HepG2 (cell line): Measurements from ENCODE around the gene CCDC57. TPM values are rescaled to one million over a fixed set of nuclear protein-coding genes. Genes with fewer than 3 reads are reported as not detected.

Experiments used
- DDIT3 ChIP-seq: sonication (generic); formaldehyde crosslinking; IDR thresholded peaks from 2 replicates; pipeline ENCODE4 v1.4.0; 2020; ENCODE audit warnings: mild to moderate bottlenecking, missing genetic modification reagents
- E2F2 ChIP-seq: sonication (generic); formaldehyde crosslinking; IDR thresholded peaks from 2 replicates; pipeline ENCODE4 v1.4.0; 2020; ENCODE audit warnings: missing genetic modification reagents, borderline replicate concordance
- GABPA ChIP-seq, 2 experiments: IDR thresholded peaks; 2 replicates each; pipeline ENCODE4 v1.6.1; 2011 to 2016; ENCODE audit warnings: low read depth in 2 of 2, low read length in 1 of 2, missing biosample characterization in 1 of 2, missing genetic modification characterization in 1 of 2
- GZF1 ChIP-seq: sonication (generic); formaldehyde crosslinking; IDR thresholded peaks from 2 replicates; pipeline ENCODE4 v1.5.1; 2020; ENCODE audit warnings: mild to moderate bottlenecking, missing genetic modification reagents
- MEIS2 ChIP-seq: sonication (generic); formaldehyde crosslinking; IDR thresholded peaks from 2 replicates; pipeline ENCODE4 v1.9.0; 2021; ENCODE audit warnings: mild to moderate bottlenecking, missing genetic modification reagents
- NR2F1 ChIP-seq, 2 experiments: fragments of 450-650 bp in 1 of 2; formaldehyde crosslinking in 1 of 2; IDR thresholded peaks; 2 replicates each; pipeline versions ENCODE4 v1.5.0 to v1.6.1; 2016 to 2020; ENCODE audit warnings: mild to moderate bottlenecking in 1 of 2, missing compliant biosample characterization in 1 of 2, missing genetic modification reagents in 1 of 2, moderate library complexity in 1 of 2
- PCBP2 ChIP-seq: fragments of 200-400 bp; formaldehyde crosslinking; optimal IDR thresholded peaks from 2 replicates; pipeline ENCODE3; 2018; ENCODE audit warnings: low read length, low read depth; ENCODE audit not compliant: poor library complexity, severe bottlenecking
- REL ChIP-seq: sonication (generic); formaldehyde crosslinking; conservative IDR thresholded peaks from 2 replicates; pipeline ENCODE4 v1.8.0; 2022; ENCODE audit warnings: mild to moderate bottlenecking, missing genetic modification reagents, moderate library complexity
- SIX1 ChIP-seq: sonication (generic); formaldehyde crosslinking; IDR thresholded peaks from 2 replicates; pipeline ENCODE4 v1.4.0; 2020; ENCODE audit warnings: missing genetic modification reagents, borderline replicate concordance
- SIX4 ChIP-seq: sonication (generic); formaldehyde crosslinking; IDR thresholded peaks from 2 replicates; pipeline ENCODE4 v1.4.0; 2020; ENCODE audit warnings: missing genetic modification reagents
- SMAD9 ChIP-seq: sonication (generic); formaldehyde crosslinking; IDR thresholded peaks from 2 replicates; pipeline ENCODE4 v1.5.1; 2020; ENCODE audit warnings: mild to moderate bottlenecking, missing genetic modification reagents
- SSRP1 ChIP-seq: IDR thresholded peaks from 2 replicates; pipeline ENCODE4 v1.6.1; 2016; ENCODE audit warnings: control low read depth
- TFE3 ChIP-seq: IDR thresholded peaks from 2 replicates; pipeline ENCODE4 v1.6.1; 2016
- ZNF124 ChIP-seq: sonication (generic); formaldehyde crosslinking; IDR thresholded peaks from 2 replicates; pipeline ENCODE4 v1.4.0; 2020; ENCODE audit warnings: missing genetic modification reagents
- ZNF256 ChIP-seq: sonication (generic); formaldehyde crosslinking; conservative IDR thresholded peaks from 2 replicates; pipeline ENCODE4 v1.4.0; 2020; ENCODE audit warnings: missing genetic modification reagents
- ZNF263 ChIP-seq: sonication (generic); formaldehyde crosslinking; IDR thresholded peaks from 2 replicates; pipeline ENCODE4 v1.4.0; 2020; ENCODE audit warnings: missing genetic modification reagents
- ZNF570 ChIP-seq: sonication (generic); formaldehyde crosslinking; IDR thresholded peaks from 2 replicates; pipeline ENCODE4 v1.4.0; 2020; ENCODE audit warnings: mild to moderate bottlenecking, missing genetic modification reagents, borderline replicate concordance
- ZZZ3 ChIP-seq: sonication (generic); formaldehyde crosslinking; IDR thresholded peaks from 2 replicates; pipeline ENCODE4 v1.4.0; 2020; ENCODE audit warnings: missing genetic modification reagents, mild to moderate bottlenecking, borderline replicate concordance
- polyA plus RNA-seq, 8 experiments: library from polyadenylated mRNA; depleted of rRNA in 3 of 8; stranded (reverse) in 7 of 8; unstranded in 1 of 8; fragments of >200 nt; fragmentation: Illumina TruSeq in 4 of 8; extraction: Trizol in 4 of 8; gene quantifications; 2 replicates each; pipeline versions ENCODE4 v1.2.1 to v1.2.3, GENCODE V29; 2011 to 2016; ENCODE audit warnings: low read depth in 4 of 8, missing spikeins in 1 of 8, mixed read lengths in 1 of 8; ENCODE audit not compliant: insufficient read depth in 1 of 8
- total RNA-seq, 5 experiments: library from RNA; depleted of rRNA; stranded (reverse); fragments of >200 nt; fragmentation: Illumina TruSeq; extraction: Trizol; gene quantifications; 2 replicates each; pipeline ENCODE4 v1.2.3, GENCODE V29; 2016; ENCODE audit warnings: low read depth in 1 of 5

The CCDC57 gene
- total and polyA plus RNA-seq, 2 of the 13 experiments (the other 11 are each of a cell fraction or from before 2014, with no cell fraction given) = 59.3 to 59.9 TPM

GRCh38 chr17:82227629-82228277 lies 15.1 kb upstream of the CCDC57 start (continued):
- peak; percentile 94 for TF ChIP-seq ZNF263 (CRISPR knock-in tag)
- 0 out of 2 replicates have a peak, but pooled peaks have one; percentile 24 for TF ChIP-seq ZNF256 (CRISPR knock-in tag)
- TF ChIP-seq SIX1 (CRISPR knock-in tag) = no peak
- no peak for TF ChIP-seq MEIS2 (CRISPR knock-in tag)
- no peak for TF ChIP-seq DDIT3
- TF ChIP-seq E2F2 (CRISPR knock-in tag) = no peak
- TF ChIP-seq SMAD9 = no peak
- no peak for TF ChIP-seq ZNF570 (CRISPR knock-in tag)
- TF ChIP-seq ZNF124 (CRISPR knock-in tag) = 0 out of 2 replicates have a peak, but pooled peaks have one; percentile 9
- 0 out of 2 replicates have a peak, but pooled peaks have one; percentile 13 for TF ChIP-seq ZZZ3 (CRISPR knock-in tag)
- TF ChIP-seq REL = 0 out of 2 replicates have a peak, but pooled peaks have one; percentile 32
- TF ChIP-seq NR2F1 (CRISPR knock-in tag; IDR thresholded peaks at IDR 0.05) = no peak
- no peak for TF ChIP-seq TFE3 (CRISPR knock-in tag)
- TF ChIP-seq PCBP2 = no peak
- TF ChIP-seq SIX4 (CRISPR knock-in tag) = no peak
- TF ChIP-seq GZF1 (CRISPR knock-in tag) = no peak
- no peak for TF ChIP-seq SSRP1 (CRISPR knock-in tag)
- no peak for TF ChIP-seq GABPA (IDR thresholded peaks at IDR 0.05; ENCODE audit: low read depth, low read length)
- no peak for TF ChIP-seq GABPA (CRISPR knock-in tag; IDR thresholded peaks at IDR 0.05; ENCODE audit: low read depth)
